GM19238 (cell line): ENCODE results near the gene LRRFIP2.

Experiments
- DNase-seq: peaks from one replicate; pipeline ENCODE4 v3.0.0; 2011; ENCODE audit warnings: low spot score; ENCODE audit not compliant: insufficient read length

The LRRFIP2 gene

GRCh38 chr3:37028329-37028728, 146.1 kb downstream of the LRRFIP2 start:
- DNase-seq: no peak

- no peak for DNase-seq
Observed at GRCh38 chr3:37026851-37027250, 147.5 kb downstream of the LRRFIP2 start.

GRCh38 chr3:37025561-37026335, 148.6 kb downstream of the LRRFIP2 start:
- no peak for DNase-seq

- no peak for DNase-seq
Observed at GRCh38 chr3:37024820-37025405, 149.5 kb downstream of the LRRFIP2 start.

- DNase-seq: no peak
Observed at GRCh38 chr3:37024092-37024491, 150.3 kb downstream of the LRRFIP2 start.

- DNase-seq: no peak
Observed at GRCh38 chr3:37017683-37018082, 156.7 kb downstream of the LRRFIP2 start.

GRCh38 chr3:37016903-37017302, 157.5 kb downstream of the LRRFIP2 start:
- DNase-seq: no peak

GRCh38 chr3:37015642-37016041, 158.7 kb downstream of the LRRFIP2 start:
- DNase-seq: no peak

- DNase-seq: no peak
Observed at GRCh38 chr3:37014620-37015019, 159.8 kb downstream of the LRRFIP2 start.
